Neural progenitor cell (in vitro differentiated cells): ENCODE results near the gene LRRC25.

Experiments
- CTCF ChIP-seq: fragments of 200-600 bp; sonication (generic); IDR thresholded peaks from 2 replicates; pipeline ENCODE4 v1.5.1; 2017; ENCODE audit warnings: antibody characterized with exemption, mild to moderate bottlenecking
- EZH2 ChIP-seq: fragments of 200-600 bp; sonication (generic); IDR thresholded peaks from 2 replicates; pipeline ENCODE4 v1.6.1; 2017; ENCODE audit warnings: antibody characterized with exemption, mild to moderate bottlenecking, moderate library complexity
- EZH2phosphoT487 ChIP-seq: fragments of 200-600 bp; sonication (generic); IDR thresholded peaks from 2 replicates; pipeline ENCODE4 v1.6.1; 2017; ENCODE audit warnings: antibody characterized with exemption

DNA sequence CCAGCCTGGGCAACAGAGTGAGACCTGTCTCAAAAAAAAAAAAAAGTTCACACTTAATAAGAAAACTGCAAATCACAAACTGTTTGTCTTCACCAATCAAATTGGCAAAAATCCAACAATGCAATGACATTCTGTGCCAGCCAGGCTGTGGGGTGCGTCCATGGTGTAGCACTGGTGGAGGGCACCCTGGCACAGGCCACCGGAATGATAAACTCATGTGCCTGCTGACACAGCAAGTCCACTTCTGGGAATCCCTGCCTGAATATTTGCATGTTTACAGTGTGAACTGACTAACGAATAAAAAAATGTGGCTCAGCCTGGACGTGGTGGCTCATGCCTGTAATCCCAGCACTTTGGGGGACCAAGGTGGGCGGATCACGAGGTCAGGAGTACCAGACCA, 1.6 kb upstream of the LRRC25 start:
- TF ChIP-seq CTCF (no peak), EZH2 (no peak), EZH2phosphoT487 (no peak)
